ENCODE results near the gene STAT5B.
A peak's percentile ranks its signal among the peaks of the same experiment; 100 is the strongest.
"Not testable (repeated sequence)": the region's sequence is repeated elsewhere in the genome, so short reads cannot be mapped to it uniquely, and the experiment has no call there.

Gene STAT5B

GRCh38 chr17:42189651-42189965, 86.6 kb downstream of the STAT5B start:
- DNase-seq (ENCODE audit: low read depth) = no peak
- TF ChIP-seq CTCF (conservative IDR thresholded peaks at IDR 0.05; ENCODE audit: low read length) = no peak
- no peak overlapping the region for H3K4me3 ChIP-seq (ENCODE audit: low read length)

- DNase-seq (ENCODE audit: low read depth) = peak; percentile 12
- TF ChIP-seq CTCF (conservative IDR thresholded peaks at IDR 0.05; ENCODE audit: low read length) = no peak
- H3K4me3 ChIP-seq (ENCODE audit: low read length) = no peak overlapping the region
These were observed 87.2 kb downstream of the STAT5B start for GRCh38 chr17:42188749-42189650.

DNA sequence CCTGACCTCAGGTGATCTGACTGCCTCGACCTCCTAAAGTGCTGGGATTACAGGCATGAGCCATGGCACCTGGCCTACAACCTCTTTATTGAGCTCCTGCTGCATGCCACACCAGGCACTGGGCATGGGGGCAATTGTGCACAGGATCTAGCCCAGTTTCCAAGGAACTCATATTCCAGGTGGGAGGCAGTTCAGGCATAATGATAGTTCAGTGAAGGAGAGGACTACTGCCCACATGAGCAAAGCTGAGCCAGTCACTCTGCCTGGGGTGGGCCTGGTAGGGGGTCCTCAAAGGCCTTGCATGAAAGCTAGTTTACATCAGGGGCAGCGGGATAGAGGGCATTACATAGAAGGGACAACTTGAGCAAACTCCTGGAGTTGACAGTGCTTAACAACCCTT, 88.4 kb downstream of the STAT5B start:
- DNase-seq (ENCODE audit: low read depth) = no peak
- no peak overlapping the region for H3K4me3 ChIP-seq (ENCODE audit: low read length)
- TF ChIP-seq CTCF (conservative IDR thresholded peaks at IDR 0.05; ENCODE audit: low read length) = no peak

DNA sequence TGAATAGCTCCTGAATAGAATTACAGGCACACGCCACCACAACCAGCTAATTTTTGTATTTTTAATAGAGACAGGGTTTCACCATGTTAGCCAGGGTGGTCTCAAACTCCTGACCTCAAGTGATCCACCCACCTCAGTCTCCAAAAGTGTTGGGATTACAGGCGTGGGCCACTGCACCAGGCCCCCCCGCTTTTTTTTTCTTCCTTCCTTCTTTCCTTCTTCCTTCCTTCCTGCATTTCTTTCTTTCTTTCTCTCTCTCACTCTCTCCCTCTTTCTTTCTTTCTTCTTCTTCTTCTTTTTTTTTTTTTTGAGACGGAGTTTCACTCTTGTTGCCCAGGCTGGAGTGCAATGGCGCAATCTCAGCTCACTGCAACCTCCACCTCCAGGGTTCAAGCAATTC, 90.0 kb downstream of the STAT5B start:
- not testable (repeated sequence) for H3K4me3 ChIP-seq (ENCODE audit: low read length); DNase-seq (ENCODE audit: low read depth)

- no peak for DNase-seq (ENCODE audit: low read depth)
- no peak for TF ChIP-seq CTCF (conservative IDR thresholded peaks at IDR 0.05; ENCODE audit: low read length)
- H3K4me3 ChIP-seq (ENCODE audit: low read length) = no peak overlapping the region
These were observed 90.6 kb downstream of the STAT5B start for GRCh38 chr17:42185621-42185930.

- no peak for TF ChIP-seq CTCF (conservative IDR thresholded peaks at IDR 0.05; ENCODE audit: low read length)
- peak within 1 kb of the TSS; percentile 31; the same call in 1 of the 2 replicates for H3K4me3 ChIP-seq (ENCODE audit: low read length)
- DNase-seq (ENCODE audit: low read depth) = no peak
These were observed 91.2 kb downstream of the STAT5B start, which contains the start of gene HCRT for GRCh38 chr17:42184713-42185620. Gene HCRT (minus strand): TSS chr17:42185452. CDS start chr17:42185365, 87 bp downstream.

DNA sequence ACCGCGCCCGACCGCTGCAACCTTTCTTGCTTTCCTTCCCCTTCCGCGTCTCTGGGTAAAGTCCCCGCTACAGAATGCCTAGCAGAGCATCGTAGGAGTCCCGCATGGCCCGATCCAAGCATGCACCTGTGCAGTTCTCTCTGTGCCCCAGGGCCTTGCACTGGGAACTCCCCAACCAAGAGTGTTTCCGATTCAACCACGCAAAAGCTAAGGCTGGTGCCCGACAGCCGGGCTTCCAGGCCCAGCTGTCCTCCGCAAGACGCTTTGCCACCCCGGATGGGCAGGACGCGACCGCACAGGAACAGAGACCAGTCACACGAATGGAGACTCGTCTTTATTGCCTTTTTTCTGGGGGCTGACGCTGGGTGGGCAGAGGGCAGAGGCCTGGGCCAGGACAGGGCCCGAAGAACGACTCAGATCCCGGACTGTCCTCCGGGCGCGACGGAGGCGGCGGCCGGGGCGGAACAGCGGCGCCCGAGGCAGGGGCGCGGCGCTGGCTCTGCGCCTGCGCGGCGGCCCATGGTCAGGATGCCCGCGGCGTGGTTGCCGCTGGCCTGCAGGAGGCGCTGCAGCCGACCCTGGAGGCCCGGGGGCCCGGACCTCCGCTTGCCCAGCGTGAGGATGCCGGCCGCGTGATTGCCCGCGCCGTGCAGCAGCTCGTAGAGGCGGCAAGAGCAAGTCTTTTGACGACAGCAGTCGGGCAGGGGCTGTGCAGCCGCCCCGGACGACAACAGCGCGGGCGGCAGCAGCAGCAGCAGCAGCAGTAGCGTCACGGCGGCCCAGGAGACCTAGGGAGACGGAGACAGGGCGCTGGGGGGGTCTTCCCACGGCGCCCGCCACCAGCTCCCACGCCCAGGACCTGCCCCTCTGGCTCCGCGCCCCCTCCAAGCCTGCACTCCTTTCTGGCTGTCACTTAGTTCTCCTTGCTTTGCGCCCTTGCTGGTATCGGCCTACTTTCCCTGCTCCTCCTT, 92.2 kb downstream of the STAT5B start:
- DNase-seq (ENCODE audit: low read depth) = peak; percentile 53
- peak overlapping the region; percentile 62 for H3K4me3 ChIP-seq (ENCODE audit: low read length)
- TF ChIP-seq CTCF (conservative IDR thresholded peaks at IDR 0.05; ENCODE audit: low read length) = peak; percentile 46
